Right lobe of liver (tissue), 4 donors: ENCODE measurements around the gene HDAC4.

ENCODE experiments used
- POLR2A ChIP-seq: fragments of 450-650 bp; IDR thresholded peaks from one replicate; pipeline ENCODE4 v1.6.1; 2017; ENCODE audit warnings: antibody characterized with exemption, mild to moderate bottlenecking
- TF ChIP-seq, protein P1 (sequence below), 4 donors: fragments of 200-600 bp in 3 of 4; fragments of 450-650 bp in 1 of 4; IDR thresholded peaks; one replicate each; pipeline versions ENCODE4 v1.5.1 to v1.8.0; 2016 to 2022; ENCODE audit warnings: antibody characterized with exemption in 4 of 4, mild to moderate bottlenecking in 2 of 4
- donor health status: DM: no; HTN: no; CAD: no.
- donor health status: DM: no; HTN: no; CAD: no.
- donor health status: DM: no; HTN: yes; CAD: no.

DNA sequence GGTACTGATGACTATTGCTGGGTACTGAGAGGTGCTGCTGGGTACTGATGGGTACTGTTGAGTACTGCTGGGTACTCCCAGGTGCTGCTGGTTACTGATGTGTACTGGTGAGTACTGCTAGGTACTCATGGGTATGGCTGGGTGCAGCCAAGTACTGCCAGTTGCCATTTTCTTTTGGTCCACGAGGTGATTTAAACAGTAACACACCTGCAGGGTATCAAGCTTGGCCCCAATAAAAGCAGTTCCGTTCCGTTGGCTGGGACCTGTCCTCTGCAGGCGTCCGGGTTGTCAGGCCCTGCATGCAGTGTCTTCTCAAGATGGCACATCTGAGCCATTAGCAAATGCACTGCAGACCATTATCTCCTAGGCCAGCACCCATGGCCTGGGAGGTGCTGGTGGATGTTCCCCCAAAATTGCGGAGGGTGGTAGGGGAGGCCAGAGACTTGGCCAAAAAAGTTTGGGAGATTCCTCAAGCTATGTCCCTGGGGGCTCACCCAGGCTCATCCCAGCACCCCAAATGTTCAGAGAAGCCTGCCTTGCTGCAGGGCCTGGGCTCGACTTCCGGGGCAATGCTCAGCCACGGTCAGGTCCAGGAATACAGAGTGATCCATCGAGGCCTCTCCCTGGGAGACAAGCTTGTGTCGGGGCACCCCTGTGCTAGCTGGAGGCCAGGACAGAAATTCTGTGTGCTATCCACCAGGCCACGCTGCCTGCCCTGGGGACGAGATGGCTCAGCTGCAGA, 387.7 kb downstream of the HDAC4 start:
- TF ChIP-seq, protein P1, sequence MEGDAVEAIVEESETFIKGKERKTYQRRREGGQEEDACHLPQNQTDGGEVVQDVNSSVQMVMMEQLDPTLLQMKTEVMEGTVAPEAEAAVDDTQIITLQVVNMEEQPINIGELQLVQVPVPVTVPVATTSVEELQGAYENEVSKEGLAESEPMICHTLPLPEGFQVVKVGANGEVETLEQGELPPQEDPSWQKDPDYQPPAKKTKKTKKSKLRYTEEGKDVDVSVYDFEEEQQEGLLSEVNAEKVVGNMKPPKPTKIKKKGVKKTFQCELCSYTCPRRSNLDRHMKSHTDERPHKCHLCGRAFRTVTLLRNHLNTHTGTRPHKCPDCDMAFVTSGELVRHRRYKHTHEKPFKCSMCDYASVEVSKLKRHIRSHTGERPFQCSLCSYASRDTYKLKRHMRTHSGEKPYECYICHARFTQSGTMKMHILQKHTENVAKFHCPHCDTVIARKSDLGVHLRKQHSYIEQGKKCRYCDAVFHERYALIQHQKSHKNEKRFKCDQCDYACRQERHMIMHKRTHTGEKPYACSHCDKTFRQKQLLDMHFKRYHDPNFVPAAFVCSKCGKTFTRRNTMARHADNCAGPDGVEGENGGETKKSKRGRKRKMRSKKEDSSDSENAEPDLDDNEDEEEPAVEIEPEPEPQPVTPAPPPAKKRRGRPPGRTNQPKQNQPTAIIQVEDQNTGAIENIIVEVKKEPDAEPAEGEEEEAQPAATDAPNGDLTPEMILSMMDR (IDR thresholded peaks at IDR 0.05) = no peak
- no peak for TF ChIP-seq POLR2A
